GM21526 (cell line): ENCODE results near the gene CCSER2.
A peak's percentile ranks its signal among the peaks of the same experiment; 100 is the strongest.

Experiments
- ATAC-seq: cut with Tn5 transposase; IDR thresholded peaks from one replicate; pipeline ENCODE4 v1.9.1; 2021; ENCODE audit warnings: moderate library complexity; ENCODE audit not compliant: unreplicated experiment, low FRiP score

The CCSER2 gene

DNA sequence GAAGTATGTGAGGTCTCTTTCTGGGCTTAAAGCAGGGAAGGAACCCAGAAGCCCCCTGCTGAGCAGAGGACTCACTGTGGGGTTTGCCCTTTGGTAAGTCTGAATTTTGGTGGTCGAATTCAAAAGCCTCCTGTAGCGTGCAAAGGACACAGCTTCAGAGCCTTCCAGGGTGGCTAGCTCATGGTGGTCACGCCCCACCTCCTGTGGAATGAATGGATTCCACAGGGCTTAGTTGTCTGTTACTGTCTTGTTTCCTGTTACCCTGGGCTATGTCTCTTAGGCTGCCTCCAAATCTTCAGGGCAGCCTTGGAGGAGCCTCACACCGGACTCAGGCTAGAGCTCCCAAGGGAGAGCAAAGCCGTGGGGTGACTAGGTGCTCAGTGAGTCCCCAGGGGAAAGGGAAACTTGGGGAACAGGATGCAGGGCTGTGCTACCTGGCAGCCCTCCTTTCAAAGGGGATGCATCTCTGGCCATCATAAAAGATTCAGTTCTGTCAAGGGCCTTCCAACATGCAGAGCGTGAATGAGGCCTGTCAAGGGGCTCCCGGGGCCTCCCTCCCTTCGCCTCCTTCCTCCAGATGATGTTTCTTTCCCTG lies 211.7 kb downstream of the CCSER2 start:
- ATAC-seq, result peak; percentile 14

DNA sequence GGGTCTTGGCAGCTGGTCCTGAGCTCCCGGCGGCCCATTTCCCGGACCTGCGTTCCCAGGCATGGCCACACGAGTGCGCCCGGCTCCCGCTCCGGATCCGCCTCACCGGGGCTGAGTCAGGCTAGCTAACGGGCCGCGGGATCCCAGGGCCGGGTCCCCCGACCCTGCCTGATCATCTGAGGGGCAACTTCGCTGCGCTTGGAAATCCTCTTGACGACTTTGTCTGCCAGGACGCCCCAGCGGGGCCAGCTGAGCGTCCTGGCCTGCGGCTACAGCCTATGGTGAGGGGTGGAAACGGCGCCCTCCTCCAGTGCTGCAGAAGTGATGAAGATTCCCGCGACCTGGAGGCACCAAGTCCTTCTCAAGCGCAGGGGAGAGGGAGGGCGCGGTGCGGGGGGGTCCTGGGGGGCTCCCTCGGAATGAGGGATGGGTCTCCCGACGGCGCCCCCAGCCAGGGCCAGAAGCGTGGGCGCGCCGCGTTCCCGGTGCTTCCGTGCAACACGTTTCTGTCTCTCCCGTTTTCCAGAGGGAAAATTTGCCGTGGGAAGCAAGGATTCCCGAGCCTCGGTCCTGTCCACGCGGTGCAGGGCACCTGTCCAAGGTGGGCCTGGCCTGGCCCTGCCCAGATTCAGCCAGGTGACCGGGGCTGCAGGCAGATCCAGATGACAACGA lies 212.4 kb downstream of the CCSER2 start:
- ATAC-seq, result peak; percentile 91

DNA sequence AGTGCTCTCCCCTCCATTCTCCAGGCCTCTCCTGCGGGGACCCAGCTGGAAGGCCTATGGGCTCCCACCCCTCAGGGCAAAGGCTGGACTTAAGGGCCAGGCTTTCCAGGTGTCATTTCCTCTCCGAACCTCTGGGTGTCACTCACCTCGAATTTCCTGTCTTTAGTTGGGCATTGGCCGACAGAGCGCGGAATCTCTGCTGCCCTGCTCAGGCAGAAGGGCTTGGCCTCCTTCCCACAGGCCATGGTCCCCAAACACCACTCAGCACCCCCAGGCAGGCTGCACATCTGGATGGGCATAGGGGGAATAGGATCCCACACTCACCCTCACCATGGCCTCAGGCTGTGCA lies 212.9 kb downstream of the CCSER2 start:
- ATAC-seq, result no peak

DNA sequence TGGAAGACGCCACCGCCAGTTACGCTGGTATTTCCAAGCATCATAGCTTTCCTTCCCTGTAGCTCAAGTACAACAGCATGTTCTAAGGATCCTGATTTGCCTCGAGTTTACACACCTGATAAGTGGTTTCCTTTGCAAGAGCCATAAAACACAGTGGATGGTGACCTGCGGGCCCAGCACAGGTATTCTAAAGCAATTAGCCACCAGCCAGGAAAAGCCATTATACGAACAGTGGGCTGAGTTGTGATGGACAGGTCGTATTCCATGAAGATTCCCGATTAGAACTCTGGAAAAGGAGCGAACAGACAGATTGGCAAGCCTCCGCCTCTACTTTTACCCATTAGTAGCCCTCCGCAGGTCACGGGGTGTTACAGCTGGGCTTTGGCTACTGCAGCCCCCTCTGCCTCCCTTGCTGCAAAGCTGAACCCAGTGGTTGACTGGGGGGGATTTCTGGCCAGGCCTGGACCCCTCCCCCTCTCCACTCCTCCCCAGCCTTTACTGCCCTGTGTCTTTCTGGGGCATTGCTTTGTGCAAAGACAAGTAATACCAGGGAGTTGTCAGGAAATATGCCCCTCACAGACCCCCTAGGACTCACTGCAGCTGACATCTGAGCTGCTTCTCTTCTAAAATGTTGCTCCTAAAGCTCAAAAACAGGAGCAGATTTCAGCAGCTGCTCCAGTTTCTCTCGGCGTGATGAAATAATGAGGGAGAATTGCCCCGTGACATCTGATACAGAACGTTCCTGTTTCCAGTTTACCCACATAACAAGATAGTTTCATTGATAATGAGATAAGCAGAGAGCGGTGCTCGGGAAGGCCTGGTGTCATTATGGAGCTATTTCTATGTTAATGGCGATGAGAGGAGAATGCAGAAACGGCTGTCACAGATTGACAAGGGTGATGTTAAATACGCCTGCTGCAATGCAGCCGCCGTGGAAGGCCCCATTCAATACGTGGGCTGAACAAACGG lies 214.4 kb downstream of the CCSER2 start:
- no peak for ATAC-seq

DNA sequence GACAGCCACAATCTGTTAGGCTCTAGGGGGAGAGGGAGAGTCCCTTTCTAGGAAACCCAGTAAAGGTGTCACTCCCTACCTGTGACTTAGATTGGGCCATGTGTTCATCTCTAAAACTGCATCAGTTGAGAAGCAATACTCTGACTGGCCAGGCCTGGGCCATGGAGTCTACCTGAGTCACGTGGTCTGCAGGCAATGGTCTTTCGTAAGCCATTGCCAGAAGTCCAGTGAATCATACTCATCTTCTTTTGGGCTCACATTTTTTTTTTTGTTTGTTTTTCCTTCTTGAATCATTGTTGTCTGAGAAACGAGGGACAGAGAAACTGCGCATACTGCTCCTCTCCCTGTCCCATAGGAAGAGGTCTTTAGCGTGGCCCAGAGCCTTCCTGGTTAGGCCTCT lies 215.6 kb downstream of the CCSER2 start:
- ATAC-seq, result no peak

DNA sequence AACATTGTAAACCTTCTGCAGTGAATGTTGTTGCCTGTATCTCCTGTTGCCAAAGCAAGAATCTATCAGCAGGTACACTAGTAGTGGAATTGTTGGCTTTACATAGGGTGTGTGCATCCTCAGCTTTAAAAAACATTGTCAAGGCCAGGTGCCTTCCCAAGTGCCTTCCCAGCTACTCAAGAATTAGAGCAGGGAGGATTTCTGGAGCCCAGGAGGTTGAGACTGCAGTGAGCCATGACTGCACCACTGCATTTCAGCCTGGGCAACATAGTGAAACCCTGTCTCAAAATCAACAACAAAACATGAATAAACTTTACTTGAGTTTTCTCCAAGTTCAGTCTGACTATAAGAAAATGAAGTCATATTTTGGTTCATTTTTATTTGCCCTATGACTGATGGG lies 217.3 kb downstream of the CCSER2 start:
- no peak for ATAC-seq

DNA sequence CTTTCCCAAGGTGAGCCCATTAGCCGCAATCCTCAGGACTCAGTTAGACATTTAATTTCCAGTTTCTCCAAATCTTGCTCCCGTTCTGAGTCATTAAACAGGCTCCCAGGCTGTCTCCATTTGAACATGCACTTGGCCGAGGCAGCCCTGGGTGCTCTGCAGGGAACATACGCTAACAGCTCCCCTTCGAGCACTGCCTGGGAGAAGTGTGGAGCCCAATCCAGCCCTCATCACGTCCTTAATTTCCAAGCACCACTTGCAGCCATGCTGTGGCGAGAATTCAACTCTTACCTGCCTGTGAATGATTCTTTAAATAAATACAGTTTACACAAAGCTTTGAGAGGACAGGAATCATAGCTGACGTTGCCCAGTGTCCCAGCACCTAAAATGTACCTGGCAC lies 218.2 kb downstream of the CCSER2 start:
- ATAC-seq, result no peak

DNA sequence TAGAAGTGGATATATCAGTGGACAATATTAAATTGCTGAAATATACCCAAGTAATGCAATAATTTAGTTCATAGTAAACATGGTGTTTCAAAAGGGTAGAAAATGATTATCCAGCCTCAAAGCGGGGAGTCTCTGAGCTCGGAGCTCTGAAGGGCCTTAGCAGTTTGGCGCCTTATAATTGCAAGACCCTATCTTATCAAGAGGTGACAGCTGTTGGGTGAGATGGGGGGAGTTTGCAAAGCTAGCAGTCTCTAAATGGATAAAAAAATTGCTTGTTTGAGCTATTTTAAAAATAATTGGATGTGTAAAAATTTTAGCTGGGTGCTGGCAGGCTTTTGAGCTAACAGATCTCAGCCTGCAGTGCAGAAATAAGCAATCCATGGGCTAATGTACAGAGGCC lies 219.2 kb downstream of the CCSER2 start:
- ATAC-seq, result no peak

DNA sequence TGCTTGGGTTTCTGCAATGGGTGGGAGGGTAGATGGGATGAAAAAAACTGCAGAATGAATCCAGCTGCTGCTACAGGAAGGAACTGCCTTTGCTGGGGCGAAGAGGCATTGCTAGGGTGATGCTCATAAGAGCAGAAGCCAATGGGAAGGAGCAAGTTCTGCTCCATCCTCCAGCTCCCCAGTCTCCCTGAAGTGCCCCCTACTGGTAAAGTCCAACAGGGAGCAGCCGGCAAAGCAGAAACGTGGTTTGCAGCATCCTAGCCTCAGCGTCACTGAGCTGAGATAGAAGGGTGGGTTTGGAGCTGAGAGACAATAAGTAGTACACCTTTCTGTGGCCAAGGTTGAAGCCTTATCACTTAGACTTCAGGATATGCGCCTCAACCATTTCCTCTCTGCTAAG lies 220.5 kb downstream of the CCSER2 start:
- no peak for ATAC-seq

DNA sequence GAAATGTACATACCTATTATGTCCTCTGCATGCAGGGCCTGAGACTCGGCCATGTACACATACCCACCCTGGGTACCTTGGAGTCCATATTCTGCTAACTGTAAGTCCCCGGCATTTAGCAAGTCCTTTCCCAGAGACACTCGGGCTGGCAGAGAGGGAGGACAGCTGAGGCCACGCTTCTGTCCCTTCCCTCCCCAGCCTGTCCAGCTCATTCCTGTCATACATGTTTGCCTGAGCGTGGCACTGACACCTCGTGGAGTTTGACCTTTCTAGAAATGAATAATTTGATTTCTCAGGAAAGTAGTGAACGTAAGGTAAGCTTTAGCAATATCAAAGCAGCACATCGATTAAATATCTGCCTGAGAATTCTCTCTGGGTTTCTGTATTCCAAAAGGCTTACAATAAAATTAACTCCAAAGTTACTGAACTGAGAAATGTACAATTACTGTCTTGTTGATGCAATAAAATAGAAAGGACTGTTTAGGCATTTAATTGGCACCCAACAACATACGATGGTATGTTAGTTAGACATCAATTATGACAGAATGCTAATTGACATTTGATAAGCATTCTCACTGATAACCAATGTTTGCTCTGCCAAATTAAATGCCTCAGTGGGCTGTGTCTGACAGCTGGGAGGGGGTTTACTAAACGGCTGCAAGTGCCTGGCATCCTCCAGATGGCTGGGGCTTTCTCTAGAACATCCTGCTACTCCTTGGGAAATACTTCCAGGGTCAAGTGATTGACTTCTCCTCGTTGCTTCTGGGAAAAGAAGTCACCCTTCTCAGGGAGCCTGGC lies 221.2 kb downstream of the CCSER2 start:
- no peak for ATAC-seq

DNA sequence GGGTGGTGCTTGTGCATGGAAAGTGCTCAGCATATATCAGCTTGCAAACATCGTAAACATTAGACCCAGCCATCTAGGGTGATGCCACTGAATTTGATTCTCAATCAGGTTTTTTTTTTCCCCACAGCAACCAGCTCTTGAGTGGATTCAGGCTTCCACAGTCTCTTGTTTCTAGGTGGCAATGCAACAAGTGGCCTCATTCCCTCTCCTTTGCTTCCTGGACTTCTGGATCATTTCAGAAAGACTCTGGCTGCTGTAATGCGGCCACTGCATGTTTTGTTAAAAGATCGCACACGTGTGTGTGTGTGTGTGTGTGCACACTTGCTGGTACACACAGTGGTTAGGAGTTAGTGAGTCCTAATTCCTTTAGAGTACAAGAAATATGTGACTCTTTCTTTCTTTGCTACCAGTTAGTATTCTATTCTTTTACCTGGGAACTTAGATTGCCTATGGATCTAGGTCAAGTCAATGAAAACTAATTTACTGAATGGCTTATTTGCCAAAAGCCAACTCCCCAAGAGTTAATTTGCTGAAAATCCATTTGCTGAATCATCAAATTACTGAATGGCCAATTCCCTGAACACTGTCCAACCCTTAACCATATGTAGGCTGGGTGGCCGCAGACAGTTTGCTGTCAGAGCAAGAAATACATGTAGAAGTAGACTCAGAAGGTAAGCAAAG lies 222.5 kb downstream of the CCSER2 start:
- no peak for ATAC-seq

DNA sequence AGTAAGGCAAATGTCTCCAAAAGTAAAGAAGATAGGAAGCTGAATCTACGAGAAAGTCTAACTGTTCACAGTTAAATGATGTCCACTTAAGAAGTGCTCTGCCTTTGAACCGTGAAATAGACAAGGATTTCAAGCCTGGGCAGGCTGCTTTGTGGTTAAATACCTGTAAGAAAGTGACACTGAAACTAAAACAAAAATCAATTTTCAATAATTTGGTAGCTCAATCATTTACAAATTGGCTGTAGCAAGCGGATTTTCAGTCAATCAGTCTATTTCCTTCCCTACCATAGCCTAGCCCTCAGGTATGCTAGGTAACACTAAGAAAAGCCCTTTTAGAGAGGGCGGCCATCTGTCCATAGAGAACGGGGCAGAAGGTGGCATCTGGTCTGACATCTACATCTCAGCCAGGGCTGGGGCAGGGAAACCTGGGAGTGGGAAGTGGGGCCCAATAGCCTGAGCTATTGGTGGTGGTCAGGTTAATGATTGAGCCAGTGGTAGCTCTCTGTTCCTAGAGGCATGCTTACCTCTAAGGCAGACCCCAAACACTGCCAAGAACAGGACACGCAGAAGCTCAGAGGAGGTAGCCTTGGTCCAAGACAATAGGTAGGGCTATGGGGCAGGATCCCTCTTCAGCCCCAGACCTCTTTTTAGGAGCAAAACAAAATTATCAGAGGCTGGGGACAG lies 223.2 kb downstream of the CCSER2 start:
- no peak for ATAC-seq

DNA sequence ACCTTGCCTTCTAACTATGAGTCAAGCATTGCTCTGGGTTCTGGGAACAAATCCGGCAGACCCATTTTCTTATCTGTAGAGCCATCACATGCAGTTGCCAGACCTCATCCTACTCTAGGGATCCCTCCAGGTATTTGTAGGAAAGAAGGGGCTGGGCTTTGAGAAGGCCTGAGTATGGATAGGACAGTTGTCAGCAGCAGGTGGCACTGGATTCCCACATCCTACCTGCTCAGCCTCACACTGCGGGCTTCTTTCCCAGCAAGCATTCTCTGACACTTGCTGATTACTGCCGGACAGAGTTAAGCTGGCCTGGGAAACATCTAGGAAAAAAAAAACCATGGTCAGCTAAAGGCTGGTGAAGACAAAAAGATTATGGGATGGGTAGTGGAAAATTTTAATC lies 224.1 kb downstream of the CCSER2 start:
- ATAC-seq, result no peak

DNA sequence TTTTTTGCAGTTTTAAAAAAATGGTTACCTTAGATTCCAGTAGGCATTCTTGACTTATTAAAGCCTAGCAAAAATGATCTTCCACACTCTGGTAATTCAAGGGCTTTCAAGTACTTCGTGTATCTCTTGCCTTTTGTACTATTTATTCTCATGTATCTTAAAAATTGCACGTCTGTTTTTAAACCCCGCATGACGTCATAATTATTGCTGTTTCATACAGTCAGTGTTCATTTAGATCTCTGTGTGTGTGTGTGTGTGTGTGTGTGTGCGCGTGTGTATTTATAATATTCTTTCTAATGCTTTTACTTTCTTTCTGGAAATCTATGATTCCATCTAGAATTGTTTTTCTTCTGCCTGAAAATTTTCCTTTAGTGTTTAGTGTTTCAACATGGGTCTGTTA lies 234.2 kb downstream of the CCSER2 start:
- ATAC-seq, result no peak

DNA sequence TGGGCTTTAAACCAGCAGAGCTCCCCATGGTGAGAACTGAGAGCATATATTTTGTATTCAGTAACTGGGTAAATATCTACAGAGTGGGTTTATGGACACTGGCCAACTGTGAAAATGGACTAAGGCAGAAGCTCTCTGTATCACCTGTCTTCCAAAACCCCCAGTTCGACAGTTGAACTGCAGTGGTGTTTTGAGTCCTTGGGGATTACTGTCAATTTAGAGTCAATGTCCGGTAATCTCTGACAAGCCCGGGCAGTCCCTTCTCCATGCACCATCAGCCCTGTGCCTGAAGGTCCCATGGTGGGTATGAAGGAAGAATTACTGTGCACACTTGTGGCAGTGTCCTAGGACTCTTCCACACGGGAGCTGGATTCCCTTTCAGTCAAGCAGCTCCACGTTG lies 235.0 kb downstream of the CCSER2 start:
- no peak for ATAC-seq

DNA sequence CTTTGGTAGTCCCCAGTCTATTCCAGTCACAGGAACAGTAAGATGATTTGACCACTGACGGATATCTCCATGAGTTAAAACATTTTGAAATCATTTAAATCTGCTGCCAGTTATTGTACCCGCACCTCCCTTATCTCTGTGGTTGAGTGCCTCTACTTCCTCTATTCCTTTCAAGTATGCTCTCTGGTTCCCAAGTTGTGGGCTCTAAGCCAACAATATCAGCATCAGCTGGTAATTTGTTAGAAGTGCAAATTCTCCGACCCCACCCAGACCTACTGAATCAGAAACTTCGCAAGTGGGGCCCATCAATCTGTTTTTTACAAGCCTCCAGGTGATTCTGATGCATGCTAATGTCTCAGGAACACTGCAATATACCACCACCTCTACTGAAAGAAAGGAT lies 235.5 kb downstream of the CCSER2 start:
- no peak for ATAC-seq

DNA sequence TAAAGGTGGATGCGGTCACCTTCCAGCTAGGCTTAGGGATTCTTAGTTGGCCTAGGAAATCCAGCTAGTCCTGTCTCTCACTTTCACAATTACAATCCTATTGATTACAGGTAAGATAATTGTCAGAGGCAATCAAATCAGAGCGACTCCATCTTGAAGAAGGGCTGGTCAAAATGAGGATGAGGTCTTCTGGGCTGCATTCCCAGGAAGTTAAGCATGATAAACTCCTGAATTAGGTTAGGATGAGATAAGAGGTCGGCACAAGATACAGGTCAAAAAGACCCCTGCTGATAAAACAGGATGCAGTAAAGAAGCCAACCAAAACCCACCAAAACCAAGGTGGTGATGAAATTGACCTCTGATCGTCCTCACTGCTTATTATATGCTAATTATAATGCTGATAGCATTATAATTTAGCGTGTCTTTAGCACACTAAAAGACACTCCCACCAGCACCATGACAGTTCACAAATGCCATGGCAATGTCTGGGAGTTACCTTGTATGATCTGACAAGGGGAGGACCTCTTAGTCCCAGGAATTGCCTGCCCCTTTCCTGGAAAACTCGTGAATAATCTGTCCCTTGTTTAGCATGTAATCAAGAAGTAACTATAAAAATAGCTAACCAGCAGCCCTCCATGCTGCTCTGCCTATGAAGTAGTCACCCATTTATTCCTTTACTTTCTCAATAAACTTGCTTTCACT lies 237.6 kb downstream of the CCSER2 start:
- ATAC-seq, result no peak

DNA sequence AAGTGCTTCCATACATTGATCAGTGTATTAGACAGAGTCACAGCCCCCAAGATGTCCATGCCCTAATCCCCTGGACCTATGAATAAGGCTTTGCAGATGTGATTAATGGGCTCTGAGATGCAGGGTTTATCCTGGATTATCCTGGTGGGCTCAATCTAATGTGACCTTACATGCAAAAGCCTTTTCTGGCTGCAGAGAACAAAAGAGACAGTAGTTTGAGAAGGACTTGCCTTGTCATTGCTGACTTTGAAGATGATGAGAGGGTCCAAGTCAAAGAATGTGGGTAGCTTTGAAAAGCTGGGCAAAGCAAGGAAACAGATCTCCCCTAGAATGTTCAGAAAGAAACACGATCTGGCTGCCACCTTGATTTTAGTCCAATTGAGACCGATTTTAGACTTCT lies 238.7 kb downstream of the CCSER2 start:
- no peak for ATAC-seq
